Amniotic epithelial cell (primary cell): ENCODE results near the gene ULK4.
A peak's percentile ranks its signal among the peaks of the same experiment; 100 is the strongest.
"Not testable (repeated sequence)": the region's sequence is repeated elsewhere in the genome, so short reads cannot be mapped to it uniquely, and the experiment has no call there.

Experiments
- DNase-seq: peaks from one replicate; pipeline ENCODE4 v3.0.0-alpha.2; 2010; ENCODE audit warnings: low read depth

Gene ULK4

GRCh38 chr3:41688595-41689380 is 273.1 kb downstream of the ULK4 start:
- peak; percentile 69 for DNase-seq

DNA sequence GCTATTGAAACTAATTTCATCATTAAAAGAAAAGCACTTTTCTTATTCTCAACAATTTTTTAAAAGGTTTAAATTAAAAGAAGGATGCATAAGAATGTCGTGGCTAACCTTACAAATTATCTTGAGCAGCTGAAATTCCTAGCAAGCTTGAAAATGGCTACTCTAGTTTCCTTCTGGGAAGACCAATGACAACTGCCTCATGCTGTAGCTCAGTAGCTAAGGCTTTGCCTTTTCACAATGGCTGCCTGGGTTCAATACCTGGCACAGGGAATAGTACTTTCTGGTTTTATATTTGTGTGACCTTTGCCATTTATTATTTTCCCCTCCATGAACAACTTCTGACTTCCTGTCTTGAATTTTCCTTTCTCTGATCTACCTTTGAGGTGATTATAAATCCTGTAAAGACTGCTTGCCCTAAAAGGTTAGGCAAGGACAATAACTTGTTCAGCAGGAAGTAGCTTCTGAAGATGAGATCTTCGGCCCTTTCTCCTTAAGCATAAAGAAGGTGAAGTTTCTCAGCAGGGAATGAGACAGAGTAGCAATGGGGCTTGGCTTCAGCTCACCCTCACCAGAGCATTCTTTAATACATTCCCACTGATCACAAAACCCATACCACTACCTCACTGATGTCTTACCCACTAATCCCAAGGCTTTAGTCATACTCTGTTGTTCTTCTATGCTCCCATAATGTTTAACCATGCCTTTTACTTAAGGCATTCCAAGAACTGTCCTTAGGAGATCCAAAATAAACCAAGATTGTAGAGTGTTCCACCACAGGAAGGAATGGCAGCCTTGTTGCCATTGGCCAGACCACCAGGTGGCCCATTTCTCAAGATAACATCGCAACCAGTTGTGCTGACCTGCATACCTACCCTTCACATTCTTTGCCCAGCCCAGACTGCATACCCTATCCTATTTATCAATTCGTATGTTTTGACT is 276.8 kb downstream of the ULK4 start:
- peak; percentile 75 for DNase-seq

DNA sequence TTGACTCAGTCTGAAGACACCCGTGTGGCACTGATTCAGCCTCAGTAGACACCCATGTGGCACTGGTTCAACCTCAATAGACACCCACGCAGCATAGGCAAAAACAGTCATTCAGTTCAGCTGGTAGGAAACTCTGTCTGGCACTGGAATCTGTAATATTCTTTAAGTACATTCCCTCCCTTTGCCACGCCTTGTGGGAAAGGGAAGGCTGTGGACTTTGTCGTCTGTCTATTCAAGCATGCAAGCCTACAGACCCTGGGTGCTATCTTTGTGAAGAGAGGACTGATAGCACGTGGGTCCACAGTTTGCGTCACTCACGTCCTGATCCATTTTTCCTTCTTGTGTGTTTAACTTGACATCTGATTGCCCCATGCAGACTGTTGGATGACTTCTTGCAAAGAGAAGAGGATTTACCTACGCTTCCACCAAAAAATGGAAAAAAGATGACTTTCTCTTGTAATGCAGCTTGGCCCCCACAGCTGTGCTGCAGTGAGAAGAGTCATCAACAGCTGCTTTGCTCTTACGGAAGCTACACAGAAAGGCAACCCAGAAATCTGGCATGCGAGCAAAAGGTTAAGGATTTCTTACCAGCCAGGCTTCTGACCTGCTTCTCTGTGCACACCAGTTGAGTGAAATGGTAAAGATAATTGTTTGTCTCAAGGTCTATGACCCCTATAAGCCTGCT is 278.1 kb downstream of the ULK4 start:
- DNase-seq, result peak; percentile 81

GRCh38 chr3:41682996-41683395 is 278.9 kb downstream of the ULK4 start:
- DNase-seq, result peak; percentile 88

GRCh38 chr3:41682382-41682781 is 279.5 kb downstream of the ULK4 start:
- no peak for DNase-seq

GRCh38 chr3:41681479-41681878 is 280.4 kb downstream of the ULK4 start:
- DNase-seq, result peak; percentile 96

DNA sequence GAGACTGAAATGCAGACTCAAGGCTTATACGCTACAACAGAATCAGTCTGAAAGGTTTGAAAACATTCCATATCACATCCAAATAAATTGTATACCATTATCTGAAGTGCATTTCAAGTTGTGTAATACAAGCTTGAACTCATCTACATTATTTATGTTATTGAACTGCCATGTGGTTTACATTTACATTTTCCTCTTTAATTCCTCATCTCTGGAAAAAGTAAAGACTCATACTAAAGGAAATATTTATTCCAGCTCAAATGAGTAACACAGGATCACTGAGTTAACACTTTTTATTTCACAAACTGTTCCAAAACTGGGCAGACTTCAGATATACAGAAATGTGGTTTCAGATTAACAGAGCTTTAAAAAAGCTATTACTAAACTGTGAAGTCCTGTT is 282.5 kb downstream of the ULK4 start:
- DNase-seq, result peak; percentile 27

GRCh38 chr3:41675102-41675501 is 286.8 kb downstream of the ULK4 start:
- peak; percentile 25 for DNase-seq

DNA sequence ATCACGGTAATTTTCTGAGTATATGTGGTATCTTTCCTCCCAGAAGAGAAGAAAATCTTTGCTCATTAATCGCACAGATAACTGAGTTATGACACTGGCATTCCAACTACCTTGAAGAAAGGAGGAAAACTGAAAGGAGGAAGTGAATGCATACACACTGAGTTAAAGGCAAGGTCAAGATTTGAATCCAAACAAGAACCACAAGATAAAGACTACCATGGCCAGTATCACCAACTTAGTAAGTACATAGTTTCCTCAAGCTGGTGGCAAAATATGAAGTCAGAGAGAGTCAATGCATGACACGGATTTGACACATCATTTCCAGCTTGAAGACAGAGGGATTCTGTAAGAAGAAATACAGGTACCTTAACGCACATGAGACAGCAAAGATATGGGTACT is 287.5 kb downstream of the ULK4 start:
- DNase-seq, result peak; percentile 81

- DNase-seq, result peak; percentile 82
Observed at GRCh38 chr3:41673650-41674049, 288.3 kb downstream of the ULK4 start.

DNA sequence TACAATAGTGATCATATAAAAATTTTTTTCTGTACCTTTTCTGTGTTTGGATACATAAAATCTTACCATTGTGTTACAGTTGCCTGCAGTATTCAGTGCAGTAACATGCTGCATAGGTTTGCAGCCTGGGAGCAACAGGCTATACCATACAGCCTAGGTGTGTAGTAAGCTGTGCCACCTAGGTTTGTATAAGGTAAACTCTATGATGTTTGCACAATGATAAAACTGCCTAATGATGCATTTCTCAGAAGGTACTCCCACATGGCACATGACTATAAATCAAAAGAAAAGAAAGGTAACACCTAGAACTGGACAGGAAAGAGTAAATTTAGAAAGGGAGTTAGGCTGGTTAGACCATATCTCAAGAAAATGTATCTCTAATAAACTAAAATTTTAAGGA is 293.5 kb downstream of the ULK4 start:
- DNase-seq, result no peak

DNA sequence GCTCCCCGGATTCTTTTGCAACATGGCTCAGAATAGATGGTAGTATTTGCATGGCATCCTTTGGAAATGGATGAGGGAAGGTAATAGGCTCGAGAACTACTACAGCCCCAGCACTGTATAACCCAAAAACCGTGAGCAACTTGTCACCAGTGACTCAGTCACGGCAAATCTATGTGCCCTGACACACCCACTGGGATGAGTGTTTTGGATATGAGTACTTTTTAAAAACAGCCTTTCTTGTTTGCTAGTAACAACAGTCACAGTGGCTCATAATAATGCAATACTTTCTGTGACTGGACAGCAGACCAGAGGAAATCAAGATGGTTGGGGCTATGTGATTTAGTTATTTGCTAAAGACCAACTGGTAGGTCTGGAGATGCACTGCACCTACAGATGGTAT is 299.6 kb downstream of the ULK4 start:
- DNase-seq, result no peak

DNA sequence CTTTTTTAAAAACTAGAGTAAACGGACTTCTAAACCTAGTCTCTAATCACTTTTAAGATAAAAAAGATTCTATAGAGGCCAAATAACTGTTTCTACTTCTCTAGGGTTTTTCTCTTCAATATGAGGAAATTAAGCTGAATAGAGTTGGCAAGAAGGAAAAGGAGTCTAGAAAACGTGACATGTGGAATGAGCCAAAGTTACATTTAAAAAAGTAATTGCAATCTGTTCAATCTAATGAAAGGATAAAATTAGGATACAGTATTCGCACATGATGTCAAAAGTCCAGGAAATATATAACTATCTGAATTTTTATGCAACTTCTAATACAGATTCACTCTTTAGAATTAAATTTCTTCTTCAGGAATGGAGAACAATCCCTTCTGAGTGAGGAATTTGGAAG is 300.1 kb downstream of the ULK4 start:
- no peak for DNase-seq

DNA sequence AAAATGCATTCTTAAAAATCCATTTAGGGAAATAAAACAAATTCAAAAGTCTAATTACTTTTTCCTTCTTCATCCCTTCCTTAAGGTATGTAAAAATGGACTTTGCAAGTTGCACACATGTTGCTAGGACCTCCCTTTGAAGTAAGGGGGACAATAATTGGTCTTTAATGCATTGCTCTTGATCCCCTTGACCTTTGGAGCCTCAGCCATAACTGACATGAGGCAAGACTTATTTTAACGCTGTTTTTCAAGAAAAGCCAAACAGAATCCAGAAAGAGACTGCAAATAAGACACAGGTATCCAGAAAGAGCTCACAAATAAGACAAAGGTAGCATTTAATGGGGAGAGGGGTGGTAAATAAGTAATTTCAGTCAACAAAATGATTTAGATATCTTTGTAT is 301.4 kb downstream of the ULK4 start:
- no peak for DNase-seq

- DNase-seq, result peak; percentile 54
Observed at GRCh38 chr3:41653571-41654239, 308.2 kb downstream of the ULK4 start.

DNA sequence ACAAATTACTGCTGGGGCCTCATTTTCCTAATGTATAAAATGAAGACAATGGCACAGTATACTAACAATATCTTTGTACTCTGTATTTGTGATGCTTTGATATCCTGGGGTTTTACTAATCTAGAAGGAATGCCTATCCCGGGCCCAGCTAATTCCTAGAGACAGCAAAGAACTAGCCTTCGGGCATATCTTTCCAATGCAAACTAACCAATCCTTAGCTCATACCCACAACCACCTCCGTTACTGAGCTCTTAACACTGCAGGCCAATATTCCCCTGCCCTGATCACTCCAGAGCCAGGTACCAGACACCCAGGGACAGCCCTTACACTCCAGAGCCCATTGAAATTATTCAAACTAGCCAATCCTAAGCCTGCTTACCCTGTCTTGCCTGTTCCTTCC is 309.0 kb downstream of the ULK4 start:
- DNase-seq, result peak; percentile 13

- DNase-seq, result no peak
Observed at GRCh38 chr3:41652506-41652905, 309.4 kb downstream of the ULK4 start.

GRCh38 chr3:41651718-41652117 is 310.2 kb downstream of the ULK4 start:
- no peak for DNase-seq

GRCh38 chr3:41650406-41650805 is 311.5 kb downstream of the ULK4 start:
- DNase-seq, result no peak

- no peak for DNase-seq
Observed at GRCh38 chr3:41649129-41649739, 312.7 kb downstream of the ULK4 start.

DNA sequence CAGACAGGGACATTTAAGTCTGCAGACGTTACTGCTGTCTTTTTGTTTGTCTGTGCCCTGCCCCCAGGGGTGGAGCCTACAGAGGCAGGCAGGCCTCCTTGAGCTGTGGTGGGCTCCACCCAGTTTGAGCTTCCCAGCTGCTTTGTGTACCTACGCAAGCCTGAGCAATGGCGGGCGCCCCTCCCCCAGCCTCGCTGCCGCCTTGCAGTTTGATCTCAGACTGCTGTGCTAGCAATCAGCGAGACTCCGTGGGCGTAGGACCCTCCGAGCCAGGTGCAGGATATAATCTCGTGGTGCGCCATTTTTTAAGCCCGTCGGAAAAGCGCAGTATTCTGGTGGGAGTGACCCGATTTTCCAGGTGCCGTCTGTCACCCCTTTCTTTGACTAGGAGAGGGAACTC is 314.2 kb downstream of the ULK4 start:
- not testable (repeated sequence) for DNase-seq

- DNase-seq, result no peak
Observed at GRCh38 chr3:41640076-41640475, 321.8 kb downstream of the ULK4 start.
